ENCODE results near the gene SNAI3.

SNAI3 gene

DNA sequence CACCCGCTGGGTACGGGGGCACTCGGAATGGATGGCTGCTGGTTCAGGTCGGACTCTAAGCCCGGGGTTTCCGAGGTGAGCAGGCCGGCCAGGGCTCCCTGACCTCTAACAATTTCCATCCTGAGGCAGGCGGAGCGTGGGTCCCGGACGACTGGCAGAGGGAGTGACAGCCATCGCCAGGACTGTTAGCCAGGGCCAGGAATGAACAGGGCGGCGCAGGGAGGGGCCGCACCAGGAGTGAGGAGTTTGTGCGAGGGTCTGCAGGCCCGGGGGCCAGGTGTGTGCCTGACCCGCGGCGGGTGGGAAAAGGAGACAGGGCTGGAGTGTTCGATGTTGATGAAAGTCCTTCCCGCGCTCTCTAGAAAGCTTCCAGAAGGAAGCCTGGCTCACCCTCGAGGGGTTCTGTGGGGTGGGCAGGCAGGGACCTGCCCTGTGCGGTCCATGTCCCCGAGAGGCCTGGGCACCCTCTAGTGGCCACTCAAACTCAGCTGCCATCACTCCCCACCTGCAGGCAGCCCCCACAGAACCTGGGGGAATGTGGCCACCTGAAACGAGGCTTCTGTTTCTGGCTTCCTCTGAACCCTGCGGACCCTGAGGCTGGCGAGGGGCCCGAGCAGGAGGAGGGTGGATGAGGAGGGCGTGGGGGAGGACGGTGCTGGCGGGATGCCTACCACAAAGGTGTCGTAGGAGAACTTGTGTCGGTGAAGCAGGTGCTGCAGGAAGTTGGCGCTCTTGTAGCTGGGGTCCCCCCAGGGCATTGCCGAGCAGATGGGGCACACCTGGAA is 11.7 kb upstream of the SNAI3 start:
- DNase-seq (ENCODE audit: low spot score) = no peak
- TF ChIP-seq, protein P1, sequence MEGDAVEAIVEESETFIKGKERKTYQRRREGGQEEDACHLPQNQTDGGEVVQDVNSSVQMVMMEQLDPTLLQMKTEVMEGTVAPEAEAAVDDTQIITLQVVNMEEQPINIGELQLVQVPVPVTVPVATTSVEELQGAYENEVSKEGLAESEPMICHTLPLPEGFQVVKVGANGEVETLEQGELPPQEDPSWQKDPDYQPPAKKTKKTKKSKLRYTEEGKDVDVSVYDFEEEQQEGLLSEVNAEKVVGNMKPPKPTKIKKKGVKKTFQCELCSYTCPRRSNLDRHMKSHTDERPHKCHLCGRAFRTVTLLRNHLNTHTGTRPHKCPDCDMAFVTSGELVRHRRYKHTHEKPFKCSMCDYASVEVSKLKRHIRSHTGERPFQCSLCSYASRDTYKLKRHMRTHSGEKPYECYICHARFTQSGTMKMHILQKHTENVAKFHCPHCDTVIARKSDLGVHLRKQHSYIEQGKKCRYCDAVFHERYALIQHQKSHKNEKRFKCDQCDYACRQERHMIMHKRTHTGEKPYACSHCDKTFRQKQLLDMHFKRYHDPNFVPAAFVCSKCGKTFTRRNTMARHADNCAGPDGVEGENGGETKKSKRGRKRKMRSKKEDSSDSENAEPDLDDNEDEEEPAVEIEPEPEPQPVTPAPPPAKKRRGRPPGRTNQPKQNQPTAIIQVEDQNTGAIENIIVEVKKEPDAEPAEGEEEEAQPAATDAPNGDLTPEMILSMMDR (IDR thresholded peaks at IDR 0.05; ENCODE audit: extremely low read depth, missing control alignments) = no peak

DNA sequence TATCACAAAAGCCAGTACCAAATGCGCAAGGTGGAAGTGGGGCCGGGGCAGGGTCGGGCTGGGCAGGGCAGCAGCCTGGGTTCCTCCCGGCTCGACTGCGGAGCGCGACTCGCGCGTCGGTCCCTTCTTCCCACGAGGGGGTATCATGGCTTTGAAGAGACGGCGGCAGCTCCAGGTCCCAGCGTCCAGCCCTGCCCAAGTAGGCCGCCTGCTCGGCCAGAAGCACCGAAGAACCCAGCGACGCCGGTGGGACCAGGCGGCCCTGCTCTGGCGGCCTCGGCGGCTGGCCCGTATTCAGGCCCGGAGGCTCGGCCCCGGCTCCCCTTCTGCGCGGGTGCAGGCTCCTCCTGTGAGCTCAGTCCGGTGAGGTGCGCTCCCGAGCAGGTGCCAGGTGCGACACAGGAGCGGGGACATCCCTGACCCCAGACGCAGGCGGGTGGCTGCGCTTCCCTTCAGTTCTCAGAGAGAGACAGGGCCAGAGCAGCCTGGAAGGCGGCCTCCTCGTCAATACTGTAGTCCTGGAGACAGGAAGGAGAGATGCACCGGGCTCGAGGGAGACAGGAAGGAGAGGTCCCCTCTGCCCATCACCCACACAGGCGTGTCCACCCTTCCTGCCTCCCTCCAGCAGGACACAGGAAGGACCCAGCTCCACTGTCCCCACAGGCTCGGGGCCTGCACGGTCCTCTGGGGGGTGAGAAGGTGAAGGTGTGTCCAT is 11.0 kb upstream of the SNAI3 start:
- DNase-seq (ENCODE audit: low spot score) = no peak
- TF ChIP-seq, protein P1 (IDR thresholded peaks at IDR 0.05; ENCODE audit: extremely low read depth, missing control alignments) = no peak

DNA sequence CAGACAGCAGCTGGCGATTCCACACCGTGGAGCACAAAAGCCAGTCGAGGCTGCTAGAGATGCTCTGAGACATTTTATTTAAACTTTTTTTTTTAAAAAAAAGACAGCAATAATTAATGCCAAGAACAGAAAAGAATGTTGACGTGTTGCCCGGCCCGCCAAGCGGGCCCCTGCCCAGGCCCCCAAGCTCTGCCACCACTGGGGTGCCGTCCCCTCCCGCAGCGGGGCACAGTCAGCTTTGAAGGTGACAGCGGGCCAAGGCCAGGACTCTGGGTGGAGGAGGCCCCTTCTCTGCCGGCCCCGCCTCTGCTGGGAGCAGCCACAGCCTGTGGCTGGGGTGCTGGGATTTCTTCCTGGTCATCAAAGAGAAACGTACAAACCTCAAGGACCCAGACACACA is 10.1 kb upstream of the SNAI3 start:
- TF ChIP-seq, protein P1 (IDR thresholded peaks at IDR 0.05; ENCODE audit: extremely low read depth, missing control alignments) = no peak

DNA sequence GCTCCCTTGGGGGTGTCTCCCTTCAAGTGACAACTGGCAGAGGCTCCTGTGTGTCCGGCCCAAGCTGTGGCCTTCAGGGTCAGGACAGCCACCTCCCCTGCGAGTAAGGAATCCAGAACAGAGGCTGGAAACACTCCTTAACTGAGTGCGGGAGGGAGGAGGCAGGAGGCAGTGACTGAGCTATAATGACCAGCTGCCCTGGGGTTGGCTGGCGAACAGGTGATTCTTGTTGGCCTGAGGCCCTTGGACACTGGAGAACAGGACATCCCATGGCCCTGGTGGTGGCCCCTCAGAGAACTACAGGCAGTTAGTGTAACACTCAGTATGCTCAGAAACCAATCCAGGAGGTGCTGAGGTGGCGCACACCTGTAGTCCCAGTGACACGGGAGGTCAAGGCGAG is 9.4 kb upstream of the SNAI3 start:
- DNase-seq (ENCODE audit: low spot score) = no peak
- TF ChIP-seq, protein P1 (IDR thresholded peaks at IDR 0.05; ENCODE audit: extremely low read depth, missing control alignments) = no peak

More for the DNA sequence above, 10.1 kb upstream of the SNAI3 start:
- DNase-seq (ENCODE audit: low spot score) = no peak

DNA sequence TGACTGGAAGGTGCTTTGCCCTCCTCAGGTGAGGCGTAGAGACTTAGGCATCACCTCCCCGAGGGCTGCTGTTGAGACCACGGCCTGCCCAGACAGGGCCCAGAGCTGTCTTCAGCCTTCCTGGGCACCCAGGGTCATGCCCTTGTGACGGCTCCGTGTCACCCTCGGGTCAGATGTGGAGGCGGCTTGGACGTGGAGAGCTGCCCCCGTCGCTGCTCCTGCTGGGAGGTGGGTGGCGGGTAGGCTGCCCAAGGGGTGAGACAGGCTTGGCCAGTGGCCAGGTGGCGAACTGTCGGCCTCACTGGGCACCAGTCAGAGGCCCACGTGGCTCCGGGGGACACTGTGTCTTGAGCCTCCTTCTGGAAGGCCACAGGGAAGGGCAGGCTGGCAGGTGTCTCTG is 8.9 kb upstream of the SNAI3 start:
- TF ChIP-seq, protein P1 (IDR thresholded peaks at IDR 0.05; ENCODE audit: extremely low read depth, missing control alignments) = no peak
- DNase-seq (ENCODE audit: low spot score) = no peak

DNA sequence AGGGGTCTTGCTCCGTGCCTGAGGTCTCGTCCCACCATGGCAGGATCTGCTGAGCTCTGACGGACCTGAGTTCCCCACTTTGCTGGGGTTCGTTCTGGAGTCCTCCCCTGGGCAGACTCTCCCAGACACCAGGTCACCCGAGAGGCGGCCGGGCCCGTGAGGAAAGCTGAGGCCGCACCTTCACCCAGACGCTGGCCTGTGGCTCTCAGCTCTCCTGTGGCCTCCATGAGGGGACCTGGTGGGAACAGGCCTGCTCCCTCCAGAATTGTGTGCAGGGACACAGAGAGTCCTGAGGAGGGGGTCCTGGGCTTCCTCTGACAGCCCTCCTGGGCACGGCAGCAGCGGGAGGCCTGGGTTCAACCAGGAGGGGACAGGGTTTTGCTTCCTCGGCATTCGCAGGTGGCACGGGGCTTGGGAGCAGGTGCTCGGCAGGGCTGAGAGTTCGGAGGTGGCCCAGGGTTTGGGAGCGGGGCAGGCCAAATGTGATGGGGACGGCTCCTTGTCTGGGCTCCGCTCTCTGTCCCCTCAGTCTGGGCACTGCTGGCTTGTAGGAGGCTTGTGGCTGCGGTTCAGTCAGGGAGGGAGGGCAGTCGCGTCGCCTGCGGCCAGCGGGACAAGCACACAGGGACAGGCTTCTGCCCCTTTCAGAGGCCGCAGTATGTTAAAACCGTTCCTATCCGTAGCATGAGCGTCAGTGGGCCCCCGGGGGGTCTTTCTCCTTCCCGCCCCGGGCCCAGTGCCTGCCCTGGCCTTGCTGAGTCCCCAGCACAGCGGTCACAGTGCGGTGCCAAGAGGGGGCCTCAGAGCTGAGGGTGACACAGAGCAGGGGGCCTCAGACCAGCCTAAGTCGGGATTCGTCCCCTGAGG is 8.1 kb upstream of the SNAI3 start:
- no peak for DNase-seq (ENCODE audit: low spot score)
- TF ChIP-seq, protein P1 (IDR thresholded peaks at IDR 0.05; ENCODE audit: extremely low read depth, missing control alignments) = no peak

Measured in GM20000 (cell line).